ENCODE measurements around the gene DDA1.

The DDA1 gene

DNA sequence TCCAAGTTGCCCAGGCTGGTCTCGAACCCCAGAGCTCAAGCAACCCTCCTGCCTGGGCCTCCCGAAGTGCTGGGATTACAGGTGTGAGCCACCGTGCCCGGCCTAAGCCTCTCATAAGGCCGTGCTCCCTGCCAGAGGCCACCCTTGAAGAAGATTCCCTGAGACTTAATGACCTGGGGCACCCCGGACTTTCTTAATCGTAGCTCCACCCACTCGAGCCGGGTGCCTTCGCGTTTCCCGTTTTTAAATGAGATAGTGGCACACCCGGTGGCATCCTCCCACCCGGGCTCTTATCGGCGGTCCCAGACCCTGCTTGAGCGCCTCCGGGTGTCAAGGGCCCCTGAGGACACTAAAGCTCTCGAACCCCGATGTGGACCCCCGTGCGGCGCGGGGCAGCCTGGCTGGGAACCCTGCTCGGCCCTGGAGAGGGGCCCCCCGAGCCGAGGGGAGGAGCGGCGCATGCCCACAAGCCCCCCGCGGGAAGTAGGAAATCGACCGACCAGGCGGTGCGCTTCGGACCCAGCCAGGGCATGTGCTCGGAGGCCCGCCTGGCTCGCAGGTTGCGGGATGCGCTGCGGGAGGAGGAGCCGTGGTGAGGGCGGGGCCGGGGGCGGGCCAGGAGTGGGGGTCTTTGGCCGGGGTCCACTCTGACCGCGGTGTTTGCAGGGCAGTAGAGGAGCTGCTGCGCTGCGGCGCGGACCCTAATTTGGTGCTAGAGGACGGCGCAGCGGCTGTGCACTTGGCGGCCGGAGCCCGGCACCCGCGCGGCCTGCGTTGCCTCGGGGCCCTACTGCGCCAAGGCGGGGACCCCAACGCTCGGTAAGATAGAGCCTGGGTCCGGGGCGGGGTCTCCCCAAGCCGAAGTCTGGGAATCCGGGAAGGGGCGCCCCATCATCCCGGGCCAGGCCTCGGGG is 27.7 kb upstream of the DDA1 start, which contains the start of gene ANKLE1:
Gene ANKLE1 (plus strand): TSS at position 511 of the 914 bp plus-strand sequence. CDS start 20 bp downstream, at position 531.
- no peak within 1 kb of the TSS for H3K9ac ChIP-seq (ENCODE audit: low read length)
- peak within 1 kb of the TSS; percentile 88 for H3K4me2 ChIP-seq (ENCODE audit: low read depth, low read length)
- no peak for DNase-seq
- H3K27ac ChIP-seq (ENCODE audit: low read length): no peak within 1 kb of the TSS
- peaks cover 22% of the 10 kb centered on the region for H3K27me3 ChIP-seq (replicated peaks; ENCODE audit: insufficient read depth, low read length)
- no peaks in the 10 kb centered on the region for H3K36me3 ChIP-seq (replicated peaks; ENCODE audit: insufficient read depth, low read length)
- no peaks in the 10 kb centered on the region for H4K20me1 ChIP-seq (ENCODE audit: insufficient read depth, low read length)
- H3K4me3 ChIP-seq (ENCODE audit: low read length): peak within 1 kb of the TSS; percentile 44
- H2AFZ ChIP-seq (ENCODE audit: low read length): peak within 1 kb of the TSS; percentile 74
- H3K4me1 ChIP-seq (ENCODE audit: low read length): peaks cover 12% of the 10 kb centered on the region; the same call in 1 of the 2 replicates
- TF ChIP-seq, protein P1, sequence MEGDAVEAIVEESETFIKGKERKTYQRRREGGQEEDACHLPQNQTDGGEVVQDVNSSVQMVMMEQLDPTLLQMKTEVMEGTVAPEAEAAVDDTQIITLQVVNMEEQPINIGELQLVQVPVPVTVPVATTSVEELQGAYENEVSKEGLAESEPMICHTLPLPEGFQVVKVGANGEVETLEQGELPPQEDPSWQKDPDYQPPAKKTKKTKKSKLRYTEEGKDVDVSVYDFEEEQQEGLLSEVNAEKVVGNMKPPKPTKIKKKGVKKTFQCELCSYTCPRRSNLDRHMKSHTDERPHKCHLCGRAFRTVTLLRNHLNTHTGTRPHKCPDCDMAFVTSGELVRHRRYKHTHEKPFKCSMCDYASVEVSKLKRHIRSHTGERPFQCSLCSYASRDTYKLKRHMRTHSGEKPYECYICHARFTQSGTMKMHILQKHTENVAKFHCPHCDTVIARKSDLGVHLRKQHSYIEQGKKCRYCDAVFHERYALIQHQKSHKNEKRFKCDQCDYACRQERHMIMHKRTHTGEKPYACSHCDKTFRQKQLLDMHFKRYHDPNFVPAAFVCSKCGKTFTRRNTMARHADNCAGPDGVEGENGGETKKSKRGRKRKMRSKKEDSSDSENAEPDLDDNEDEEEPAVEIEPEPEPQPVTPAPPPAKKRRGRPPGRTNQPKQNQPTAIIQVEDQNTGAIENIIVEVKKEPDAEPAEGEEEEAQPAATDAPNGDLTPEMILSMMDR (IDR thresholded peaks at IDR 0.05; ENCODE audit: low read length): no peak
- TF ChIP-seq EZH2 (optimal IDR thresholded peaks at IDR 0.05; ENCODE audit: low read depth, low read length): no peak
- TF ChIP-seq EZH2phosphoT487 (IDR thresholded peaks at IDR 0.05; ENCODE audit: low read length): no peak
- H3K9me3 ChIP-seq (replicated peaks; ENCODE audit: insufficient read depth, low read length): no peaks in the 10 kb centered on the region
- H3K9me2 ChIP-seq (replicated peaks; ENCODE audit: insufficient read depth, low read length): no peaks in the 10 kb centered on the region
- H3F3A ChIP-seq (ENCODE audit: insufficient read depth, low read length): no peaks in the 10 kb centered on the region
- H3K79me2 ChIP-seq (ENCODE audit: low read length): no peaks in the 10 kb centered on the region

DNA sequence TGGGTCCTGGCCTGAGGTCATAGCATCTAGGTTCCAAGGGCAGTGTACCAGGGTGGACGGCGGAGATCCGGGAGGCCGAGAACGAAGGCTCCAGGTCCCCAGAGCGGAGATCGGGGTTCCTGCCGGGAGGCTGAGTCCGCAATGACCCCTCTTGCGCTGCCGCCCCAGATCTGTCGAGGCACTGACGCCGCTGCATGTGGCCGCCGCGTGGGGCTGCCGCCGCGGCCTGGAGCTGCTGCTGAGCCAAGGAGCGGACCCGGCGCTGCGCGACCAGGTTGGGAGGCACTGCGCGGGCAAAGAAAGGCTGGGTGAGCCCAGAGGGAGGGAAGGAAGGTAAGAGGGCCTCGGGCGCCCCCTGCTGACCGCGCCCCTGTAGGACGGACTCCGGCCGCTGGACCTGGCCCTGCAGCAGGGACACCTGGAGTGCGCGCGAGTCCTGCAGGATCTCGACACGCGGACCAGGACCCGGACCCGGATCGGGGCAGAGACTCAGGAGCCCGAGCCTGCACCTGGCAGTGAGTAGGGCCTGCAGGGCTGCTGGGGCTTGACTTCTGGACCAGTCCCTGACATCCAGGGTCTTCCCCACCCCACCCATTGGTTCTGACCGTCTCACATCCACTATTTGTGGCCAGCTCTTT is 26.8 kb upstream of the DDA1 start:
- Histone ChIP-seq H3K9ac (ENCODE audit: low read length) (no peak overlapping the region), H3K9me3 (replicated peaks; ENCODE audit: insufficient read depth, low read length) (no peaks in the 10 kb centered on the region), H2AFZ (ENCODE audit: low read length) (peak overlapping the region; percentile 74), H3K79me2 (ENCODE audit: low read length) (no peaks in the 10 kb centered on the region), H3K27ac (ENCODE audit: low read length) (no peak overlapping the region), H3K4me3 (ENCODE audit: low read length) (peak overlapping the region; percentile 44), H3K9me2 (replicated peaks; ENCODE audit: insufficient read depth, low read length) (no peaks in the 10 kb centered on the region), H4K20me1 (ENCODE audit: insufficient read depth, low read length) (no peaks in the 10 kb centered on the region), H3F3A (ENCODE audit: insufficient read depth, low read length) (no peaks in the 10 kb centered on the region), H3K4me1 (ENCODE audit: low read length) (peaks cover 12% of the 10 kb centered on the region; the same call in 1 of the 2 replicates), H3K27me3 (replicated peaks; ENCODE audit: insufficient read depth, low read length) (peaks cover 23% of the 10 kb centered on the region), H3K4me2 (ENCODE audit: low read depth, low read length) (peak overlapping the region; percentile 88), H3K36me3 (replicated peaks; ENCODE audit: insufficient read depth, low read length) (no peaks in the 10 kb centered on the region)
- no peak for TF ChIP-seq EZH2phosphoT487 (IDR thresholded peaks at IDR 0.05; ENCODE audit: low read length)
- TF ChIP-seq EZH2 (optimal IDR thresholded peaks at IDR 0.05; ENCODE audit: low read depth, low read length): no peak
- TF ChIP-seq, protein P1 (IDR thresholded peaks at IDR 0.05; ENCODE audit: low read length): peak; percentile 88
- DNase-seq: peak; percentile 73

DNA sequence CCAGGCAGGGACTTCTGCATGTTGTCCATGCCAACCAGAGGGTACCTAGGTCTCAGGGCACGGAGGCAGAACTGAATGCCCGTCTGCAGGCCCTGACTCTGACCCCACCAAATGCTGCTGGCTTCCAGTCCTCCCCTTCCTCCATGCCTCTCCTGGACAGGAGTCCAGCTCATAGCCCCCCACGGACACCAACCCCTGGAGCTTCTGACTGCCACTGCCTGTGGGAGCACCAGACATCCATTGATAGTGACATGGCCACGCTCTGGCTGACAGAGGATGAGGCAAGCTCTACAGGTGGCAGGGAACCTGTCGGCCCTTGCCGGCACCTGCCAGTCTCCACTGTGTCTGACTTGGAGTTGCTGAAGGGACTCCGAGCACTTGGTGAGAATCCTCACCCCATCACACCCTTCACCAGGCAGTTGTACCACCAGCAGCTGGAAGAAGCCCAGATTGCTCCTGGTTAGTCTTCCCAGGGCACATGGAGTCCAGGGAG is 25.8 kb upstream of the DDA1 start:
- DNase-seq: no peak
- Histone ChIP-seq H2AFZ (ENCODE audit: low read length) (no peak overlapping the region), H3K79me2 (ENCODE audit: low read length) (no peaks in the 10 kb centered on the region), H3K9me3 (replicated peaks; ENCODE audit: insufficient read depth, low read length) (no peaks in the 10 kb centered on the region), H3K4me3 (ENCODE audit: low read length) (no peak overlapping the region), H3F3A (ENCODE audit: insufficient read depth, low read length) (no peaks in the 10 kb centered on the region), H3K4me2 (ENCODE audit: low read depth, low read length) (no peak overlapping the region), H3K36me3 (replicated peaks; ENCODE audit: insufficient read depth, low read length) (no peaks in the 10 kb centered on the region), H3K4me1 (ENCODE audit: low read length) (peaks cover 12% of the 10 kb centered on the region; the same call in 1 of the 2 replicates), H3K9me2 (replicated peaks; ENCODE audit: insufficient read depth, low read length) (no peaks in the 10 kb centered on the region), H3K27me3 (replicated peaks; ENCODE audit: insufficient read depth, low read length) (peaks cover 32% of the 10 kb centered on the region), H3K9ac (ENCODE audit: low read length) (no peak overlapping the region), H3K27ac (ENCODE audit: low read length) (no peak overlapping the region), H4K20me1 (ENCODE audit: insufficient read depth, low read length) (no peaks in the 10 kb centered on the region)
- TF ChIP-seq, protein P1 (IDR thresholded peaks at IDR 0.05; ENCODE audit: low read length): no peak
